ENCODE results near the gene SAMD15. TPM values are rescaled to one million over a fixed set of nuclear protein-coding genes. Genes with fewer than 3 reads are reported as not detected.

Gene SAMD15
- total RNA-seq, 2 donors from 2014 or later, result 0.19 to 0.76 TPM

- Mint-ChIP-seq H3K4me1 (ENCODE audit: low read depth) (no peaks in the 10 kb centered on the region), H3K27me3 (ENCODE audit: low read depth) (no peaks in the 10 kb centered on the region), H3K4me3 (no peak overlapping the region), H3K9me3 (no peaks in the 10 kb centered on the region), H3K27ac (no peak overlapping the region), H3K36me3 (ENCODE audit: insufficient read depth in 2 of 2) (peaks cover 5 to 9% of the 10 kb centered on the region in 2 donors)
- DNase-seq (no peak), ATAC-seq (replicated peaks in 1 of 2) (no peak)
These were observed 62.7 kb downstream of the SAMD15 start for GRCh38 chr14:77439861-77440260.

Other genes starting within 250 kb of the SAMD15 start
- not detected for gene ZDHHC22, start 235.6 kb upstream of the SAMD15 start, total RNA-seq
- gene TMEM63C, start 195.6 kb upstream of the SAMD15 start, total RNA-seq, result 1 to 10 TPM; 1.9 to 2.1 TPM
- gene NGB, start 106.2 kb upstream of the SAMD15 start, total RNA-seq, result not detected
- gene POMT2, start 56.5 kb upstream of the SAMD15 start, total RNA-seq, result 10 to 100 TPM; 14.7 to 18.1 TPM
- gene GSTZ1, start 56.3 kb upstream of the SAMD15 start, total RNA-seq, result 10 to 100 TPM; 27.0 to 33.2 TPM
- 10 to 100 TPM; 27.5 to 36.1 TPM for gene TMED8, start 285 bp upstream of the SAMD15 start, total RNA-seq
- 1 to 10 TPM; 1.2 to 1.7 TPM for gene NOXRED1, start 46.1 kb downstream of the SAMD15 start, total RNA-seq
- 10 to 100 TPM; 18.9 to 25.5 TPM for gene VIPAS39, start 80.2 kb downstream of the SAMD15 start, total RNA-seq
- 100 to 1,000 TPM in 1 of 2 donors, 10 to 100 TPM in 1; 79.1 to 101 TPM for gene AHSA1, start 80.7 kb downstream of the SAMD15 start, total RNA-seq
- not detected for gene ISM2, start 121.4 kb downstream of the SAMD15 start, total RNA-seq
- gene SPTLC2, start 239.3 kb downstream of the SAMD15 start, total RNA-seq, result 10 to 100 TPM; 18.4 to 20.6 TPM